BLaER1 (cell line): ENCODE measurements around the gene PABPN1L.

ENCODE experiments used
- H3K27ac ChIP-seq: shearing (Covaris generic); formaldehyde crosslinking; 2 replicates; pipeline ENCODE4 v1.8.1; 2022
- H3K27me3 ChIP-seq: shearing (Covaris generic); formaldehyde crosslinking; 2 replicates; pipeline ENCODE4 v1.8.1; 2022
- H3K36me3 ChIP-seq: shearing (Covaris generic); formaldehyde crosslinking; 2 replicates; pipeline ENCODE4 v1.8.1; 2022
- H3K4me1 ChIP-seq: shearing (Covaris generic); formaldehyde crosslinking; 2 replicates; pipeline ENCODE4 v1.8.1; 2022
- H3K4me2 ChIP-seq: shearing (Covaris generic); formaldehyde crosslinking; 2 replicates; pipeline ENCODE4 v1.8.1; 2022
- H3K4me3 ChIP-seq: shearing (Covaris generic); formaldehyde crosslinking; 2 replicates; pipeline ENCODE4 v1.8.1; 2022
- H3K9ac ChIP-seq: shearing (Covaris generic); formaldehyde crosslinking; 2 replicates; pipeline ENCODE4 v1.8.1; 2022
- H3K9me3 ChIP-seq: shearing (Covaris generic); formaldehyde crosslinking; 2 replicates; pipeline ENCODE4 v1.8.1; 2022
- H4K20me1 ChIP-seq: shearing (Covaris generic); formaldehyde crosslinking; 2 replicates; pipeline ENCODE4 v1.8.1; 2022
- Cebpa-rat ChIP-seq: shearing (Covaris generic); IDR thresholded peaks from 2 replicates; pipeline ENCODE4 v1.8.1; 2022

PABPN1L gene

DNA sequence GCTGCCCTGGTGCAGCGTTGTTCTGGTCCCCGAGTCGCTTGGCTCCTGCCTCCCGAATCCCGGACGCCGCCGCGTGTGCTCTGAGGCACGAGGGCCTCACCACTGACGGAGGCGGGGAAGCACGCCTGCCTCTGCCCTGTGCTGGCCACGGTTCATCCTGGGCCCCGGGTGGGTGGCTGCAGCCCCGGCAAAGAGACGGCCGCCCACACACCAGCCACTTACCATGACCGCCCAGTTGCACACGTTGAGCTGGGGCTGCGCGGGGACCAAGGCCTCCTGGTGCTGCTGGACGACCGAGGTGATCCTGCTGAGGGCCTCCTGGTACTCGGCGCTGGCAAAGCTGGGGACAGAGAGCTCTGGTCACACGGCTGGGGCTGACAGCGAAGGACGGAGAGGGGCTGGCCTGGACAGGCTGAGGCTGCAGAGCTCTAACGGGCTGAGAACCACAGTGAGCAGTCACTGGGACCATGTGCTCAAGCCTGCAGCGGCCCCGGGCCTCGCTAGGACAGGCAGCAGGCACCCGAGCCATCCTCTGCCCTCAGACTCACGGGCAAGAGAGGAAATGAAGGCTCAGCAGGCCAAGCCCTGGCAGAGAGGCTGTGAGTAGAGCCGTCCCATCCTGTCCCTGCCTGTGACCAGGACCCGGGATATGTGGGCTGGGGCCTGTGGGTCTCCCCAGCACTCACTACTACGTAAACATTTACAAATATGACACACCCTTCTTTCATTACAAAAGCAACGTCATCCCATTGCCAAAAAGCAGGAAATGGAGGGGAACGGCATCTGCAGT is 48.5 kb downstream of the PABPN1L start:
- no peaks in the 10 kb centered on the region for H3K9me3 ChIP-seq

GRCh38 chr16:88816736-88817535 is 49.5 kb downstream of the PABPN1L start:
- Histone ChIP-seq H3K4me2 (no peak overlapping the region), H3K4me1 (peaks cover 41% of the 10 kb centered on the region), H3K27me3 (no peaks in the 10 kb centered on the region), H3K36me3 (peaks cover 36% of the 10 kb centered on the region), H4K20me1 (peaks cover 20% of the 10 kb centered on the region; the same call in 1 of the 2 replicates), H3K9me3 (peaks cover 4% of the 10 kb centered on the region; the same call in 1 of the 2 replicates), H3K27ac (no peak overlapping the region), H3K4me3 (no peak overlapping the region), H3K9ac (no peak overlapping the region)
- no peak for TF ChIP-seq Cebpa-rat

More for the DNA sequence above, 48.5 kb downstream of the PABPN1L start:
- H3K36me3 ChIP-seq = peaks cover 46% of the 10 kb centered on the region
- peaks cover 32% of the 10 kb centered on the region for H3K4me1 ChIP-seq
- H3K9ac ChIP-seq = no peak overlapping the region
- H3K27me3 ChIP-seq = no peaks in the 10 kb centered on the region
- TF ChIP-seq Cebpa-rat = no peak
- H4K20me1 ChIP-seq = peaks cover 20% of the 10 kb centered on the region; the same call in 1 of the 2 replicates
- no peak overlapping the region for H3K27ac ChIP-seq
- no peak overlapping the region for H3K4me2 ChIP-seq
- no peak overlapping the region for H3K4me3 ChIP-seq

DNA sequence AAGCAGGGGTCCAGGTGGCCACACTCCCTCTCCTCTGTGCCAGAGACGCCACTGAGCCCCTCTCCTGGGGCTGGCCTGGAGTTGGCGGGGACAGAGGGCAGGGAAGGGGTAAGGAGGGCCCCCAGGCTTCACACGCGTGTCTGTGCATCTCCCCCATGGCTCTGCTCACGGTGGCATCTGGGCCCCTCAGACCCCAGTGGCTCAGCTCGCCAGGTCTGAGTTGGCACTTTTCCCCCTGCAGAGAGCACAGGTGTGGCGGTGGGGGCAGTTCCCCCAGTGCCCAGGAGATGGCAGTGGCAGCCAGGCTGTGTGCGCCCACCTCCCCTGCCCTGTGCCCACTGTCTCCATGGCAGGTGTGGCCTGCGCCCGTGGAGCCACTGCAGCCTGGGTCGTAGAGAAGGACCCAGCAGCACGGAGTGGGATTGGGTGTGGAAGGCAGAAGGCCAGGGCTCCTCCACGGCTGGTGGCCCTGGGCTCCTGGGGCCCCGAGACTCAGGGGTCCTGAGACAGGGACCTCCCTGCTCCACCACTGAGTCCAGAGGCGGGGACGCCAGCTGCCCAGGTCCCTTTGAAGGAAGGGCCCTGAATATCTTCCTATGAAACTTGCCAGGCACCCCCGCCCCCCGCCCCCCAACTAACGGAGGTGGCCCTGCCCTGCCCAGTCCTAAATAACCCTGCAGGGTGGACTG is 50.4 kb downstream of the PABPN1L start:
- Histone ChIP-seq H3K9me3 (peaks cover 4% of the 10 kb centered on the region; the same call in 1 of the 2 replicates), H3K9ac (no peak overlapping the region), H3K4me2 (no peak overlapping the region), H4K20me1 (peaks cover 14% of the 10 kb centered on the region; the same call in 1 of the 2 replicates), H3K27ac (no peak overlapping the region), H3K4me1 (peaks cover 32% of the 10 kb centered on the region), H3K36me3 (peaks cover 27% of the 10 kb centered on the region; the same call in 1 of the 2 replicates), H3K4me3 (no peak overlapping the region), H3K27me3 (no peaks in the 10 kb centered on the region)
- no peak for TF ChIP-seq Cebpa-rat

DNA sequence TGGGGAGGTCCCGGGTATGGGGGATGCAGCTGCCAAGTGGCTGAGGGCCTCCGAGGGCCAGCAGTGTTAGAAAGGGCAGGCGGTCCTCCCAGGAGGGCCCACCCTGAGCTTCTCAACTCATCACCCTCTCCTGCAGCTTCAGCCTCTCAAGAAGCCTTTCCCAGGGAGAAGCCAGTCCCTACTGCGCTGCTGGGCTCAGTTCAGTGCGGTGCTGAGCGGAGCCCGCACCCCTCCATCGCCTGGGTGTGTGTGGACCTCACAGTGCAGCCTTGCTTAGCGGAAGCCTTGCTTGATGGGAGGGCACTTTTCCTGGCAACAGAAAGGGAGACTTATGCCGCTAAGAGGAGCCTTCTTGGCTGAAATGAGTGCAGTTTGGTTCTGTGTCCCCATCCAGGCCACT is 51.2 kb downstream of the PABPN1L start:
- no peak overlapping the region for H3K4me2 ChIP-seq
- no peak overlapping the region for H3K9ac ChIP-seq
- peaks cover 4% of the 10 kb centered on the region; the same call in 1 of the 2 replicates for H3K9me3 ChIP-seq
- H3K4me1 ChIP-seq = peaks cover 30% of the 10 kb centered on the region
- no peak overlapping the region for H3K27ac ChIP-seq
- H4K20me1 ChIP-seq = peaks cover 22% of the 10 kb centered on the region
- H3K4me3 ChIP-seq = no peak overlapping the region
- TF ChIP-seq Cebpa-rat = no peak
- H3K36me3 ChIP-seq = peaks cover 19% of the 10 kb centered on the region
- H3K27me3 ChIP-seq = no peaks in the 10 kb centered on the region

DNA sequence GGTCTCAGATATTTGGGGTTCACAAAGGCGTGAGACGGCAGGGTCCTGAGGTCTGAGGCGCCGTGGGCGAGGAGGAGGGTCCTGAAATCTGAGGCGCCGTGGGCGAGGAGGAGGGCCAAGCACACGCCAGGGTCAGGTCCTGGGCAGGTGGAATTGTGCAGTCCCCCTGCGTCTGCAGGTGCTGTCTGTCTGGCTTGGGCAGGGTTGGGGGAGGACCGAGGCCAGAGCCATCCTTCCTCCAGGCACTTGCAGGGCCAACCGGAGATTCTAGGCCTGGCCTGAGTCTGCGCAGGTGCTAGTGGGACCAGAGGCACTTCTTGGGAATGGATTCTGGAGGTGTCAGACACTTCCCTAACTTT is 52.3 kb downstream of the PABPN1L start:
- no peak for TF ChIP-seq Cebpa-rat
- Histone ChIP-seq H3K9me3 (peaks cover 4% of the 10 kb centered on the region; the same call in 1 of the 2 replicates), H3K4me2 (no peak overlapping the region), H3K4me3 (no peak overlapping the region), H3K27ac (no peak overlapping the region), H3K4me1 (peaks cover 41% of the 10 kb centered on the region), H4K20me1 (peaks cover 33% of the 10 kb centered on the region), H3K9ac (0 out of 2 replicates have a peak overlapping the region, but pooled peaks have one; percentile 38), H3K27me3 (no peaks in the 10 kb centered on the region), H3K36me3 (peaks cover 27% of the 10 kb centered on the region)
